Neutrophil (primary cell): Measurements from ENCODE around the gene ABTB2.

Source experiments
- H3K27ac ChIP-seq: fragments of 200-600 bp; sonication (generic); 2 replicates; pipeline ENCODE4 v1.5.1; 2016; ENCODE audit warnings: mild to moderate bottlenecking, moderate library complexity
- H3K27me3 ChIP-seq: fragments of 200-600 bp; sonication (generic); 2 replicates; pipeline ENCODE4 v1.6.0; 2016; ENCODE audit warnings: mild to moderate bottlenecking
- H3K36me3 ChIP-seq: fragments of 200-600 bp; sonication (generic); 2 replicates; pipeline ENCODE4 v1.5.1; 2017
- H3K4me1 ChIP-seq, 2 experiments: fragments of 200-600 bp in 1 of 2; sonication (generic) in 1 of 2; 1 replicate in 1 of 2; 2 replicates in 1 of 2; pipeline versions ENCODE4 v1.5.1 to v1.6.1; 2013 to 2016; ENCODE audit warnings: low read depth in 1 of 2, low read length in 1 of 2, mild to moderate bottlenecking in 1 of 2, moderate library complexity in 1 of 2; ENCODE audit not compliant: control insufficient read depth in 1 of 2, insufficient read depth in 1 of 2
- H3K4me3 ChIP-seq, 2 experiments: fragments of 200-600 bp in 1 of 2; sonication (generic) in 1 of 2; 1 replicate in 1 of 2; 2 replicates in 1 of 2; pipeline ENCODE4 v1.5.1; 2013 to 2016; ENCODE audit warnings: low read depth in 1 of 2, low read length in 1 of 2, mild to moderate bottlenecking in 1 of 2, moderate library complexity in 1 of 2
- H3K9me3 ChIP-seq: fragments of 200-600 bp; sonication (generic); 2 replicates; pipeline ENCODE4 v1.5.1; 2016
- TF ChIP-seq, protein P1 (sequence below): fragments of 200-600 bp; sonication (generic); IDR thresholded peaks from 2 replicates; pipeline ENCODE4 v1.5.1; 2016; ENCODE audit warnings: antibody characterized with exemption

The ABTB2 gene

DNA sequence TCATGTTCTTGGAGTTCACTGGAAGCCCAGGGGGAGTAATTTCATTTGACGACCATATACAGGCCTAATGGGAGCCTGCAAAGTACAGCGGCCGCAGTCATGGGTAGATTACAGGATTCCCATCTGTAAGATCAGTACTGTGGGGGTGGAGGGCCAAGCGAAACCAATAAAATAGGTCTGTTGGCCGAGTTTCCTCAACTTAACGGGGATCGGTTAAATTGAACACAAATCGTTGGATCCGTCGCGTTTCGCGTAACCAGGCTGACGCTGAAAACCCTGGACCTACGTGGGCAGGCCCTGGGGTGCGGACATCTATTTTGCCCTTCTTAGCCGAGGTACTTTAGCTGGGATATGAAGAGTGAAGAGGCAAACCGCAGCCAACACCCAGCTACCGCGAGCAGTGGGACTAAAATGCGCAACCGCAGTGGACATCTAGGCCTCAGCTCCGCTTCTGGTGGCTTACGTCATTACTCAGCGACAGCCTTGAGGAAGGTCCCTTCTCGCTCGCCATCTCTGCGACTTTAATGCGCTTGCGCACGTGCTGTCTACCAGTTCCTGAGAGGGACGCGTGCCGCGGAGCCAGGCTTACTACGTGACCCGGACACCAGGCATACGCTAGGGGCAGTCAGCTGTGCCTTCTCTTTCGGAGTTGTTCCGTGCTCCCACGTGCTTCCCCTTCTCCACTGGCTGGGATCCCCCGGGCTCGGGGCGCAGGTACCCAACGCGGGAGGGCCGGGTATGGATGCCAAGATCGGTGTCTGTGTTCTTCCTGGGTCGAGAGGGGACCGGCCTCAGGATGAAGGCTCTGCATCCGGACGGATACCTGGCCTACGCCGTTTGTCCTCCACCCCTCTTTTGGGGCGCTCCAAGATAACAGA is 252.5 kb downstream of the ABTB2 start, which contains the start of gene NAT10:
Gene NAT10, plus strand, starts transcription at position 551 of the 878 bp plus-strand sequence. CDS start 2,597 bp downstream, outside the sequence.
- Histone ChIP-seq H3K36me3 (peaks cover 14% of the 10 kb centered on the region), H3K27me3 (no peaks in the 10 kb centered on the region), H3K9me3 (no peaks in the 10 kb centered on the region), H3K4me1 (peaks cover 13 to 23% of the 10 kb centered on the region in 2 experiments), H3K4me3 (peak within 1 kb of the TSS; percentile 87 to 88), H3K27ac (peak within 1 kb of the TSS; percentile 88)
- TF ChIP-seq, protein P1, sequence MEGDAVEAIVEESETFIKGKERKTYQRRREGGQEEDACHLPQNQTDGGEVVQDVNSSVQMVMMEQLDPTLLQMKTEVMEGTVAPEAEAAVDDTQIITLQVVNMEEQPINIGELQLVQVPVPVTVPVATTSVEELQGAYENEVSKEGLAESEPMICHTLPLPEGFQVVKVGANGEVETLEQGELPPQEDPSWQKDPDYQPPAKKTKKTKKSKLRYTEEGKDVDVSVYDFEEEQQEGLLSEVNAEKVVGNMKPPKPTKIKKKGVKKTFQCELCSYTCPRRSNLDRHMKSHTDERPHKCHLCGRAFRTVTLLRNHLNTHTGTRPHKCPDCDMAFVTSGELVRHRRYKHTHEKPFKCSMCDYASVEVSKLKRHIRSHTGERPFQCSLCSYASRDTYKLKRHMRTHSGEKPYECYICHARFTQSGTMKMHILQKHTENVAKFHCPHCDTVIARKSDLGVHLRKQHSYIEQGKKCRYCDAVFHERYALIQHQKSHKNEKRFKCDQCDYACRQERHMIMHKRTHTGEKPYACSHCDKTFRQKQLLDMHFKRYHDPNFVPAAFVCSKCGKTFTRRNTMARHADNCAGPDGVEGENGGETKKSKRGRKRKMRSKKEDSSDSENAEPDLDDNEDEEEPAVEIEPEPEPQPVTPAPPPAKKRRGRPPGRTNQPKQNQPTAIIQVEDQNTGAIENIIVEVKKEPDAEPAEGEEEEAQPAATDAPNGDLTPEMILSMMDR: peak; percentile 48

DNA sequence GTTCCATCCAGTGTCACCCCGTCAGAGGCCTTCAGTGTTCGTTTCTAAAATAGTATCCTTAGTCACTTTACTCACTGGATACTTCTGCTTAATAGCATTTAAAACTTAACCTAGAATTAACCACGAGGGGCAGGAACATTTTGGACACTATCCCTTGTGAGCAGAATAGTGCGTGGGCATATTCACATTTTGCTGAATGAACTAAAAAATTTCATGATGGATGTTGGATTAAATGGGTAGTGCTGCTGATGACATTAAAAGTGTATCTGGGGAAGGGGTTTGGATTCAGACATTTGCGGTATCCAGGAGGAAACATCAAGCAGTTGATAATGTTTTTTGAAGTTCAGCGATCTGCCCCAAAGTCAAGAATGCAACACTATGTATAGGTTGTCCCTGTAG is 253.1 kb downstream of the ABTB2 start:
- H3K36me3 ChIP-seq: peaks cover 17% of the 10 kb centered on the region
- TF ChIP-seq, protein P1: no peak
- H3K4me3 ChIP-seq: peak overlapping the region; percentile 87 to 88
- peaks cover 13 to 23% of the 10 kb centered on the region in 2 experiments for H3K4me1 ChIP-seq
- no peaks in the 10 kb centered on the region for H3K27me3 ChIP-seq
- peak overlapping the region; percentile 88 for H3K27ac ChIP-seq
- H3K9me3 ChIP-seq: no peaks in the 10 kb centered on the region
